ENCODE data around the gene EXOC3. TPM values are rescaled to one million over a fixed set of nuclear protein-coding genes. Genes with fewer than 3 reads are reported as not detected.

EXOC3 gene
- total RNA-seq, 2 experiments from 2014 or later: 31.0 to 58.2 TPM

GRCh38 chr5:501105-501830 lies 58.3 kb downstream of the EXOC3 start:
- Histone ChIP-seq H3K9me3 (ENCODE audit: low read length) (no peaks in the 10 kb centered on the region), H2AFZ (ENCODE audit: low read length) (no peak overlapping the region), H3K4me3 (ENCODE audit: low read depth, low read length, poor library complexity, severe bottlenecking) (no peak overlapping the region), H3K4me1 (ENCODE audit: insufficient read depth, low read length, poor library complexity, severe bottlenecking) (no peaks in the 10 kb centered on the region), H3K27ac (ENCODE audit: low read depth, low read length, poor library complexity, severe bottlenecking) (no peak overlapping the region), H3K4me2 (ENCODE audit: low read length) (no peak overlapping the region), H4K20me1 (ENCODE audit: insufficient read depth, low read length) (no peaks in the 10 kb centered on the region), H3K79me2 (ENCODE audit: insufficient read depth, low read depth, low read length) (no peaks in the 10 kb centered on the region), H3K36me3 (ENCODE audit: insufficient read depth, low read length) (no peaks in the 10 kb centered on the region), H3K9me2 (ENCODE audit: insufficient read depth, low read length) (no peaks in the 10 kb centered on the region)
- no peak for DNase-seq (ENCODE audit: low spot score)
- POLR2A ChIA-PET: no interaction called here
- CTCF ChIA-PET (ENCODE audit: unreplicated experiment): no interaction called here
- TF ChIP-seq CTCF (conservative IDR thresholded peaks at IDR 0.05; ENCODE audit: low read length) (no peak), EZH2phosphoT487 (IDR thresholded peaks at IDR 0.05; ENCODE audit: borderline replicate concordance, low read depth, low read length) (no peak)
- no TSS peak for BruUV-seq (replicated peaks)
- intact Hi-C loops (cut with micrococcal nuclease; ENCODE audit: unreplicated experiment): no loop called here

GRCh38 chr5:501831-502184 lies 58.8 kb downstream of the EXOC3 start:
- no peaks in the 10 kb centered on the region for H4K20me1 ChIP-seq (ENCODE audit: insufficient read depth, low read length)
- H2AFZ ChIP-seq (ENCODE audit: low read length): no peak overlapping the region
- no peaks in the 10 kb centered on the region for H3K4me1 ChIP-seq (ENCODE audit: insufficient read depth, low read length, poor library complexity, severe bottlenecking)
- CTCF ChIA-PET (ENCODE audit: unreplicated experiment): no interaction called here
- H3K9me3 ChIP-seq (ENCODE audit: low read length): no peaks in the 10 kb centered on the region
- POLR2A ChIA-PET: no interaction called here
- no peak for TF ChIP-seq CTCF (conservative IDR thresholded peaks at IDR 0.05; ENCODE audit: low read length)
- TF ChIP-seq EZH2phosphoT487 (IDR thresholded peaks at IDR 0.05; ENCODE audit: borderline replicate concordance, low read depth, low read length): no peak
- intact Hi-C loops (cut with micrococcal nuclease; ENCODE audit: unreplicated experiment): no loop called here
- H3K27ac ChIP-seq (ENCODE audit: low read depth, low read length, poor library complexity, severe bottlenecking): no peak overlapping the region
- H3K4me2 ChIP-seq (ENCODE audit: low read length): no peak overlapping the region
- DNase-seq (ENCODE audit: low spot score): no peak
- no peaks in the 10 kb centered on the region for H3K9me2 ChIP-seq (ENCODE audit: insufficient read depth, low read length)
- BruUV-seq (replicated peaks): no TSS peak
- H3K4me3 ChIP-seq (ENCODE audit: low read depth, low read length, poor library complexity, severe bottlenecking): no peak overlapping the region
- no peaks in the 10 kb centered on the region for H3K79me2 ChIP-seq (ENCODE audit: insufficient read depth, low read depth, low read length)
- no peaks in the 10 kb centered on the region for H3K36me3 ChIP-seq (ENCODE audit: insufficient read depth, low read length)

- no TSS peak for BruUV-seq (replicated peaks)
- intact Hi-C loops (cut with micrococcal nuclease; ENCODE audit: unreplicated experiment): no loop called here
- Histone ChIP-seq H3K79me2 (ENCODE audit: insufficient read depth, low read depth, low read length) (no peaks in the 10 kb centered on the region), H3K9me3 (ENCODE audit: low read length) (no peaks in the 10 kb centered on the region), H3K27ac (ENCODE audit: low read depth, low read length, poor library complexity, severe bottlenecking) (no peak overlapping the region), H3K4me2 (ENCODE audit: low read length) (no peak overlapping the region), H3K9me2 (ENCODE audit: insufficient read depth, low read length) (no peaks in the 10 kb centered on the region), H2AFZ (ENCODE audit: low read length) (no peak overlapping the region), H3K36me3 (ENCODE audit: insufficient read depth, low read length) (no peaks in the 10 kb centered on the region), H3K4me3 (ENCODE audit: low read depth, low read length, poor library complexity, severe bottlenecking) (no peak overlapping the region), H3K4me1 (ENCODE audit: insufficient read depth, low read length, poor library complexity, severe bottlenecking) (no peaks in the 10 kb centered on the region), H4K20me1 (ENCODE audit: insufficient read depth, low read length) (no peaks in the 10 kb centered on the region)
- TF ChIP-seq CTCF (conservative IDR thresholded peaks at IDR 0.05; ENCODE audit: low read length) (no peak), EZH2phosphoT487 (IDR thresholded peaks at IDR 0.05; ENCODE audit: borderline replicate concordance, low read depth, low read length) (no peak)
- ChIA-PET POLR2A (no interaction called here), CTCF (ENCODE audit: unreplicated experiment) (no interaction called here)
- no peak for DNase-seq (ENCODE audit: low spot score)
Observed at GRCh38 chr5:502325-503079, 59.5 kb downstream of the EXOC3 start.

Data from OCI-LY7 (cell line).